ENCODE measurements around the gene EEPD1.

DNA sequence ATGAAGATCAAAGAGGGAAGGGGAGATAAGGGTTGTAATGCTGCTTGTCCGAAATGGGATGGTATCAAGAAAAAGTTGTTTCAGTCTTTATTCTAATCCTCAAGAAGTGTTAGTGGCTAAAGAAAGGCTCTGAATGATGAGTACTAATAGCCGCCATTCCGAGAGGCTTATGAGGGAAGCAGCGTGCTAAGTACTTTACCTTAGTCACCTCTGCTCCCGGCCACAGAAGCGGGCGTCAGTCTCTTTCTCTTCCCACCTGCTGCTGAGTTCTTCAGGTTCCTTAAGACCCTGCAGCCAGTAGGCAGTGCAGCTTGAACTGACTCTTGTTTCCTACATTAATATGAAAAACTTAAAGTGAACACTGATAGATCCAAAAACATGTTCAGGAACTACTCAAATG lies 73.1 kb downstream of the EEPD1 start:
- TF ChIP-seq, protein P1, sequence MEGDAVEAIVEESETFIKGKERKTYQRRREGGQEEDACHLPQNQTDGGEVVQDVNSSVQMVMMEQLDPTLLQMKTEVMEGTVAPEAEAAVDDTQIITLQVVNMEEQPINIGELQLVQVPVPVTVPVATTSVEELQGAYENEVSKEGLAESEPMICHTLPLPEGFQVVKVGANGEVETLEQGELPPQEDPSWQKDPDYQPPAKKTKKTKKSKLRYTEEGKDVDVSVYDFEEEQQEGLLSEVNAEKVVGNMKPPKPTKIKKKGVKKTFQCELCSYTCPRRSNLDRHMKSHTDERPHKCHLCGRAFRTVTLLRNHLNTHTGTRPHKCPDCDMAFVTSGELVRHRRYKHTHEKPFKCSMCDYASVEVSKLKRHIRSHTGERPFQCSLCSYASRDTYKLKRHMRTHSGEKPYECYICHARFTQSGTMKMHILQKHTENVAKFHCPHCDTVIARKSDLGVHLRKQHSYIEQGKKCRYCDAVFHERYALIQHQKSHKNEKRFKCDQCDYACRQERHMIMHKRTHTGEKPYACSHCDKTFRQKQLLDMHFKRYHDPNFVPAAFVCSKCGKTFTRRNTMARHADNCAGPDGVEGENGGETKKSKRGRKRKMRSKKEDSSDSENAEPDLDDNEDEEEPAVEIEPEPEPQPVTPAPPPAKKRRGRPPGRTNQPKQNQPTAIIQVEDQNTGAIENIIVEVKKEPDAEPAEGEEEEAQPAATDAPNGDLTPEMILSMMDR (IDR thresholded peaks at IDR 0.05): no peak
- no peak for TF ChIP-seq POLR2A (IDR thresholded peaks at IDR 0.05)

Measured in uterus (tissue), 2 donors.